Neutrophil (primary cell): ENCODE data around the gene COL13A1.

Experiments used
- H3K27ac ChIP-seq: fragments of 200-600 bp; sonication (generic); 2 replicates; pipeline ENCODE4 v1.5.1; 2016; ENCODE audit warnings: mild to moderate bottlenecking, moderate library complexity
- H3K27me3 ChIP-seq: fragments of 200-600 bp; sonication (generic); 2 replicates; pipeline ENCODE4 v1.6.0; 2016; ENCODE audit warnings: mild to moderate bottlenecking
- H3K36me3 ChIP-seq: fragments of 200-600 bp; sonication (generic); 2 replicates; pipeline ENCODE4 v1.5.1; 2017
- H3K4me1 ChIP-seq, 2 experiments: fragments of 200-600 bp in 1 of 2; sonication (generic) in 1 of 2; 1 replicate in 1 of 2; 2 replicates in 1 of 2; pipeline versions ENCODE4 v1.5.1 to v1.6.1; 2013 to 2016; ENCODE audit warnings: low read depth in 1 of 2, low read length in 1 of 2, mild to moderate bottlenecking in 1 of 2, moderate library complexity in 1 of 2; ENCODE audit not compliant: control insufficient read depth in 1 of 2, insufficient read depth in 1 of 2
- H3K4me3 ChIP-seq, 2 experiments: fragments of 200-600 bp in 1 of 2; sonication (generic) in 1 of 2; 1 replicate in 1 of 2; 2 replicates in 1 of 2; pipeline ENCODE4 v1.5.1; 2013 to 2016; ENCODE audit warnings: low read depth in 1 of 2, low read length in 1 of 2, mild to moderate bottlenecking in 1 of 2, moderate library complexity in 1 of 2
- H3K9me3 ChIP-seq: fragments of 200-600 bp; sonication (generic); 2 replicates; pipeline ENCODE4 v1.5.1; 2016
- CTCF ChIP-seq: fragments of 200-600 bp; sonication (generic); IDR thresholded peaks from 2 replicates; pipeline ENCODE4 v1.5.1; 2016; ENCODE audit warnings: antibody characterized with exemption

Gene COL13A1

GRCh38 chr10:69908124-69908523 is 106.4 kb downstream of the COL13A1 start:
- Histone ChIP-seq H3K4me3 (no peak overlapping the region), H3K27me3 (peaks cover 14% of the 10 kb centered on the region), H3K9me3 (no peaks in the 10 kb centered on the region), H3K27ac (no peak overlapping the region), H3K36me3 (no peaks in the 10 kb centered on the region), H3K4me1 (no peaks in the 10 kb centered on the region)
- TF ChIP-seq CTCF, result no peak

GRCh38 chr10:69910561-69910960 is 108.9 kb downstream of the COL13A1 start:
- H3K27ac ChIP-seq, result no peak overlapping the region
- no peak for TF ChIP-seq CTCF

GRCh38 chr10:69911613-69912528 is 110.2 kb downstream of the COL13A1 start:
- no peak for TF ChIP-seq CTCF
- Histone ChIP-seq H3K27me3 (peaks cover 14% of the 10 kb centered on the region), H3K4me3 (no peak overlapping the region), H3K9me3 (no peaks in the 10 kb centered on the region), H3K27ac (no peak overlapping the region), H3K4me1 (no peaks in the 10 kb centered on the region), H3K36me3 (no peaks in the 10 kb centered on the region)

More at GRCh38 chr10:69910561-69910960, 108.9 kb downstream of the COL13A1 start:
- no peak overlapping the region for H3K4me3 ChIP-seq
- no peaks in the 10 kb centered on the region for H3K4me1 ChIP-seq
- H3K36me3 ChIP-seq, result no peaks in the 10 kb centered on the region
- H3K27me3 ChIP-seq, result peaks cover 14% of the 10 kb centered on the region
- no peaks in the 10 kb centered on the region for H3K9me3 ChIP-seq

- H3K36me3 ChIP-seq, result no peaks in the 10 kb centered on the region
- peaks cover 14% of the 10 kb centered on the region for H3K27me3 ChIP-seq
- no peak overlapping the region for H3K4me3 ChIP-seq
- TF ChIP-seq CTCF, result no peak
- no peaks in the 10 kb centered on the region for H3K9me3 ChIP-seq
- H3K27ac ChIP-seq, result no peak overlapping the region
- H3K4me1 ChIP-seq, result no peaks in the 10 kb centered on the region
Observed at GRCh38 chr10:69912589-69912988, 110.9 kb downstream of the COL13A1 start.

- no peak overlapping the region for H3K27ac ChIP-seq
- H3K4me3 ChIP-seq, result no peak overlapping the region
- TF ChIP-seq CTCF, result no peak
- no peaks in the 10 kb centered on the region for H3K4me1 ChIP-seq
- H3K9me3 ChIP-seq, result no peaks in the 10 kb centered on the region
- peaks cover 19% of the 10 kb centered on the region for H3K27me3 ChIP-seq
- H3K36me3 ChIP-seq, result no peaks in the 10 kb centered on the region
Observed at GRCh38 chr10:69913606-69914382, 112.1 kb downstream of the COL13A1 start.
